Right atrium auricular region (tissue), 2 donors: ENCODE data around the gene KIF16B. TPM values are rescaled to one million over a fixed set of nuclear protein-coding genes. Genes with fewer than 3 reads are reported as not detected.

Source experiments
- DNase-seq: peaks from one replicate; pipeline ENCODE4 v3.0.0-alpha.2; 2019; ENCODE audit warnings: low spot score
- H3K27ac ChIP-seq, 2 donors: fragments of 200-600 bp; sonication (generic); 1 replicate in 1 of 2; 2 replicates in 1 of 2; pipeline ENCODE4 v1.5.1; 2016 to 2019
- H3K27me3 ChIP-seq, 2 donors: fragments of 200-600 bp; sonication (generic); one replicate each; pipeline versions ENCODE4 v1.5.1 to v1.6.0; 2017 to 2019
- H3K36me3 ChIP-seq: fragments of 200-600 bp; sonication (generic); one replicate; pipeline ENCODE4 v1.5.1; 2016
- H3K4me1 ChIP-seq, 2 donors: fragments of 200-600 bp; sonication (generic); one replicate each; pipeline versions ENCODE4 v1.5.1 to v1.6.0; 2017 to 2019
- H3K4me3 ChIP-seq, 2 donors: fragments of 200-600 bp; sonication (generic); 1 replicate in 1 of 2; 2 replicates in 1 of 2; pipeline ENCODE4 v1.5.1; 2017 to 2019; ENCODE audit warnings: mild to moderate bottlenecking in 1 of 2, moderate library complexity in 1 of 2
- H3K9me3 ChIP-seq, 2 donors: fragments of 200-600 bp; sonication (generic); one replicate each; pipeline ENCODE4 v1.5.1; 2019
- CTCF ChIP-seq, 2 donors: fragments of 200-600 bp; sonication (generic); IDR thresholded peaks; one replicate each; pipeline ENCODE4 v1.5.1; 2019; ENCODE audit warnings: antibody characterized with exemption in 2 of 2
- total RNA-seq, 2 donors: library from RNA; depleted of rRNA; stranded (reverse); fragments of >200 nt; gene quantifications; one replicate each; pipeline ENCODE4 v1.1.0, GENCODE V29; 2016

KIF16B gene
- total RNA-seq, 2 donors from 2014 or later: 11.2 to 23.0 TPM

DNA sequence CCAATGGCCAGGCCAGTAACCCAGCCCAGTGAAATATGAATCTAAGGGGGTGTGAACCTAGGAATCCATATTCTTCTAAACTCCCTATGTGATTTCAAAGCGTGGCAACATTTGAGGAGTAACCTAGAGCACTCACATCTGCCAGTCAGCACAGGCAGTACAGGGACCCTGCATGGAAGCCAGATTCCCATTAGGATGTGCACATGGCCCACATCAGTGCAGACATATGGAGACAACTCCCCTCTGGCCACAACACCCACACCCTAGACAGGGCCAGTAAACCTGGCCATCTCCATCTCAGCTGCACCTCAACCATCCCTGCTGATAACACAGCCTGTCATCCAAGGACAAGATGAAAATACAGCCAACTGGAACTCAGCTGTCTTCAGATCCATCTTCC lies 56.5 kb downstream of the KIF16B start:
- no peak for TF ChIP-seq CTCF (IDR thresholded peaks at IDR 0.05)
- Histone ChIP-seq H3K27me3 (no peaks in the 10 kb centered on the region), H3K4me1 (no peaks in the 10 kb centered on the region), H3K36me3 (peaks cover 10% of the 10 kb centered on the region), H3K4me3 (no peak overlapping the region), H3K9me3 (no peaks in the 10 kb centered on the region), H3K27ac (no peak overlapping the region)
- DNase-seq: no peak

- no peak for TF ChIP-seq CTCF (IDR thresholded peaks at IDR 0.05)
- peaks cover 26% of the 10 kb centered on the region for H3K36me3 ChIP-seq
- no peak overlapping the region for H3K27ac ChIP-seq
- no peak overlapping the region for H3K4me3 ChIP-seq
- no peak for DNase-seq
- no peaks in the 10 kb centered on the region for H3K9me3 ChIP-seq
- no peaks in the 10 kb centered on the region for H3K4me1 ChIP-seq
- H3K27me3 ChIP-seq: no peaks in the 10 kb centered on the region
Measured at GRCh38 chr20:16515046-16515445, 58.2 kb downstream of the KIF16B start.

DNA sequence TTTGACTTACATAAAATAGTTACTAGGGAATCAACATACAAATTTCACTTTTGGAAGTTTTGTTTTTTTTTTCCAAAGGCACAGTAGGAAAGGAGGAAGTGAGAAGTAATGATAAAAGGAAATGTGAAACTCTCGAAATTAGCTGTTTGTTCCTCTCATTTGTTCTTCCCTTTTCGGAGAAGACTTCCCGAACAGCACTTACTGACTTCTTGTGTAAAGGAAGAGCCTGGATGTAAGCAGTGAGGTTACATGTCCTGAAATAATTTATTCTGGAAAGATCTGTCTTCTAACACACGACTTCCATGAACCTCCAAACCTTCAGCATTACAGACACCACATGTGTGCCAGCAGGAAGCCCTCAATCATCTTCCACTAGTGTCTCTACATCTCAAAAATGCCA lies 59.1 kb downstream of the KIF16B start:
- H3K9me3 ChIP-seq: no peaks in the 10 kb centered on the region
- no peak for TF ChIP-seq CTCF (IDR thresholded peaks at IDR 0.05)
- H3K27ac ChIP-seq: no peak overlapping the region

DNA sequence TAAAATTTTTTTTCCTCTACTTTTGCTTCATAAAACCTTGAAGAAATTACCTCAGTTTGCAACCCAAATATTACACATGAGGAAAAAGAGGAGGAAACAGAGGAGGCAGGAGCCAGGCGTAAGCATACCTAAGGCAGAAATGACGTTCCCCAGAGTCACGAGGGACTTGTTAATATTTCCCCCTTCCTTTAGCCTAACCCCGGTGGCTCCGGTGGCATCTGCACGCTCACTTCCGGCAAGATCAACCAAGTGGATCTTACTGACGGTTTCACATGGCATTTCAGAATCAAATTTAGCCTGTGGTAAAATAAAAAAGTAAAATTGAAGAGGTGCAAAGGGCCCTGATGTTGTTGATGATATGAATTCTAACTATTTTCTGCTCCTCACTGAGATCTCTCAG lies 67.4 kb downstream of the KIF16B start:
- H3K36me3 ChIP-seq: peaks cover 54% of the 10 kb centered on the region
- no peaks in the 10 kb centered on the region for H3K27me3 ChIP-seq
- TF ChIP-seq CTCF (IDR thresholded peaks at IDR 0.05): no peak
- H3K9me3 ChIP-seq: no peaks in the 10 kb centered on the region
- H3K27ac ChIP-seq: no peak overlapping the region
- no peak for DNase-seq
- no peak overlapping the region for H3K4me3 ChIP-seq
- no peaks in the 10 kb centered on the region for H3K4me1 ChIP-seq

More for the DNA sequence above, 59.1 kb downstream of the KIF16B start:
- Histone ChIP-seq H3K4me3 (no peak overlapping the region), H3K4me1 (no peaks in the 10 kb centered on the region), H3K36me3 (peaks cover 28% of the 10 kb centered on the region), H3K27me3 (no peaks in the 10 kb centered on the region)
- no peak for DNase-seq

DNA sequence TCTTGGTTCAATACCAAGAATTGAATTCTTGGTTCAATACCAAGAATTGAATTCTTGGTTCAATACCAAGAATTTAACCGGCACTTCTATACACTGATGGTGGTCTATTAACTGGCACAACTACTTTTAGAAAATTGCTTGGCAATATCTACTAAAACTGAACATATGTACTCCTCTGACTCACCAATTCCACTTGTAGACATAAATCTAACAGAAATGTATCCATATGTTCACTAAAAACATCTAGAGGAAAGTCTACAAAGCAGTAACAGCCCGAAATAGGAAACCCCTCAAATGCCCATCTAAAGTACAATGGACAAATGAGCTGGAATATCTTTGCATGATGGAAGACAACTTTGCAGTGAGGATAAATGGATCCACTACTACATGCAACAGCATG lies 71.9 kb downstream of the KIF16B start:
- Histone ChIP-seq H3K27ac (no peak overlapping the region), H3K9me3 (no peaks in the 10 kb centered on the region), H3K4me1 (no peaks in the 10 kb centered on the region), H3K4me3 (no peak overlapping the region), H3K36me3 (peaks cover 29% of the 10 kb centered on the region), H3K27me3 (no peaks in the 10 kb centered on the region)
- DNase-seq: no peak
- no peak for TF ChIP-seq CTCF (IDR thresholded peaks at IDR 0.05)

DNA sequence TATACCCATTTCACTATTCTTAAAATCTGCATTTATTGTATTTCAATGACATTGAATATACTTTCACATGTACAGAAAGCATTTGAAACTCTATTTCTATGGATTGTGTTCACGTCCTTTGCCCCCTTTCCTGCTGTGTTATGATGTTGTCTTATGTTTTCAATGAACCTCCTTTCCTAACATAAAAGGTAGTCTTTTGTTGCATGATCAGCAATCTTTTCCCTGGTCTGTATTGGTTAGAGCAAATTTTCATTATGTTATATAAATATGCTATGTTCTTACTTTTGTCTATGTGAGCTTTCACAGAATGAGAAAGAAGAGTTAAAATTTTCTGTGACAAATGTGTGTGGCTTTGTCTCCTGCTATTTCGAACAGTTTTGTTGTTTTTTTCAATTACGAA lies 73.1 kb downstream of the KIF16B start:
- no peak for TF ChIP-seq CTCF (IDR thresholded peaks at IDR 0.05)
- no peak overlapping the region for H3K4me3 ChIP-seq
- peaks cover 20% of the 10 kb centered on the region for H3K36me3 ChIP-seq
- no peaks in the 10 kb centered on the region for H3K4me1 ChIP-seq
- DNase-seq: no peak
- H3K27me3 ChIP-seq: no peaks in the 10 kb centered on the region
- H3K27ac ChIP-seq: no peak overlapping the region
- H3K9me3 ChIP-seq: no peaks in the 10 kb centered on the region
